ENCODE results near the gene ZNF90.

DNA sequence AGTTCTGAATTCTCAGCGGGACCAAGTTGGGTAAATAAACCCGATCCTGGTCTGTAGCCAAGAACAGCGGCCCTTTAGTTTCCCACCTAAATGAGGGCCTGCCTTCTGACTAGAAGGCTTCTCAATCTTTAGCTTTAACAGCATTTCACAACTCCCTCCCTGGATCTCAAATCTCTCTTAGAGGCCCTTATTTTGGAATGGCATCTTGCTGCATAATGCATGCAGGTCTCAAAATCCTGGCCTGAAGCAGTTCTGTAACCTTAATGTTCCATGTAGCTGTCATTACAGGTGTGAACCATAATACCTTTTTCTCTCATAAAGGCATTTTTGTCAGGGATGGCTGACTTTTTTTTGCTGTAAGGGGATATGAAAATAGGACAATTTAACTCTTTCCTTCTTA lies 29.5 kb downstream of the ZNF90 start:
- TF ChIP-seq CTCF (conservative IDR thresholded peaks at IDR 0.05 in 1 of 2, IDR thresholded peaks at IDR 0.05 in 1 of 2; ENCODE audit: extremely low read depth in 1 of 2, insufficient read depth in 1 of 2, low read depth in 1 of 2, low read length in 2 of 2) (no peak), EZH2 (IDR thresholded peaks at IDR 0.05; ENCODE audit: borderline replicate concordance, low read length) (no peak)

All from mammary epithelial cell (primary cell).